Endothelial cell (in vitro differentiated cells): ENCODE measurements around the gene WDR1. TPM values are rescaled to one million over a fixed set of nuclear protein-coding genes. Genes with fewer than 3 reads are reported as not detected.

Source experiments
- DNase-seq: peaks from one replicate; pipeline ENCODE4 v3.0.0; 2021; ENCODE audit warnings: low spot score
- H3K27ac Mint-ChIP-seq: one replicate; pipeline ENCODE4 v1.8.0; 2021; ENCODE audit warnings: mixed read lengths, inconsistent platforms; ENCODE audit not compliant: unreplicated experiment
- H3K27me3 Mint-ChIP-seq: one replicate; pipeline ENCODE4 v1.8.0; 2021; ENCODE audit warnings: mild to moderate bottlenecking, moderate library complexity, mixed read lengths, inconsistent platforms; ENCODE audit not compliant: unreplicated experiment
- H3K36me3 Mint-ChIP-seq: one replicate; pipeline ENCODE4 v1.8.0; 2021; ENCODE audit warnings: mild to moderate bottlenecking, low read depth, mixed read lengths, inconsistent platforms; ENCODE audit not compliant: unreplicated experiment
- H3K4me1 Mint-ChIP-seq: one replicate; pipeline ENCODE4 v1.8.0; 2021; ENCODE audit warnings: mild to moderate bottlenecking, mixed read lengths, inconsistent platforms; ENCODE audit not compliant: unreplicated experiment
- H3K4me3 Mint-ChIP-seq: one replicate; pipeline ENCODE4 v1.8.0; 2021; ENCODE audit warnings: mild to moderate bottlenecking, mixed read lengths, inconsistent platforms; ENCODE audit not compliant: unreplicated experiment
- H3K9me3 Mint-ChIP-seq: one replicate; pipeline ENCODE4 v1.8.0; 2021; ENCODE audit warnings: mixed read lengths, inconsistent platforms; ENCODE audit not compliant: unreplicated experiment
- CTCF ChIP-seq: fragments of 200-600 bp; sonication (generic); IDR thresholded peaks from one replicate; pipeline ENCODE4 v1.5.0; 2021; ENCODE audit warnings: antibody characterized with exemption; ENCODE audit not compliant: unreplicated experiment
- total RNA-seq: library from RNA; stranded (reverse); fragmentation: NEBNext Ultra II Directional; extraction: Animal tissue kit (Norgen Biotek cat#: 25700); gene quantifications from one replicate; pipeline ENCODE4 v1.2.1, GENCODE V29; 2021; ENCODE audit not compliant: unreplicated experiment

WDR1 gene
- total RNA-seq, 1 donor from 2014 or later, result 501 TPM

- H3K27me3 Mint-ChIP-seq, result peaks cover 11% of the 10 kb centered on the region
- no peak overlapping the region for H3K27ac Mint-ChIP-seq
These were observed 33.2 kb downstream of the WDR1 start for GRCh38 chr4:10083331-10083771.

GRCh38 chr4:10082459-10083272 lies 33.9 kb downstream of the WDR1 start:
- no peaks in the 10 kb centered on the region for H3K4me1 Mint-ChIP-seq
- DNase-seq, result no peak
- peaks cover 15% of the 10 kb centered on the region for H3K27me3 Mint-ChIP-seq
- no peaks in the 10 kb centered on the region for H3K9me3 Mint-ChIP-seq
- no peak for TF ChIP-seq CTCF
- no peak overlapping the region for H3K4me3 Mint-ChIP-seq
- H3K36me3 Mint-ChIP-seq, result peaks cover 60% of the 10 kb centered on the region
- H3K27ac Mint-ChIP-seq, result no peak overlapping the region

More at GRCh38 chr4:10083331-10083771, 33.2 kb downstream of the WDR1 start:
- no peaks in the 10 kb centered on the region for H3K9me3 Mint-ChIP-seq
- TF ChIP-seq CTCF, result no peak
- H3K4me1 Mint-ChIP-seq, result no peaks in the 10 kb centered on the region
- H3K36me3 Mint-ChIP-seq, result peaks cover 60% of the 10 kb centered on the region
- no peak overlapping the region for H3K4me3 Mint-ChIP-seq
- DNase-seq, result no peak

- Mint-ChIP-seq H3K4me1 (no peaks in the 10 kb centered on the region), H3K27me3 (peaks cover 19% of the 10 kb centered on the region), H3K36me3 (peaks cover 59% of the 10 kb centered on the region), H3K4me3 (no peak overlapping the region), H3K9me3 (no peaks in the 10 kb centered on the region), H3K27ac (no peak overlapping the region)
- no peak for DNase-seq
- no peak for TF ChIP-seq CTCF
These were observed 34.6 kb downstream of the WDR1 start for GRCh38 chr4:10082047-10082446.

DNA sequence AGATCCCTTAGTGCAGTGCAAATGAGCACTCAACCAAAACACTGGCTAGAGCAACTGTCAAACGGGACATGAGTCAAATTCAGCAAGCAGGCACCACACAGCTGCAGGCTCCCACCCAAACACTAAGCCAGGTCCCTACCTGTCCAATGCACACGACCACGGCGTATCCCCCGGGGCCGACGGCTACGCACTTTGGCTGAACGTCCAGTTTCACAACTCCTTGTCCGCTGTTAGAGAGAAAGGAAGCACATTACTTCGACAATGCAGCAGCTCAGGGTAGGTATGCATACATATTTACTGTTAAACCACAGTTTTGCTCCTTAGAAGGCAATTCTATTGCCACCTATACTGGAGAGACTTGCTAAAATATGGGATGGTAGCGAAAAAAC lies 35.4 kb downstream of the WDR1 start:
- Mint-ChIP-seq H3K27me3 (peaks cover 22% of the 10 kb centered on the region), H3K4me3 (peak overlapping the region; percentile 9), H3K4me1 (no peaks in the 10 kb centered on the region), H3K9me3 (no peaks in the 10 kb centered on the region), H3K36me3 (peaks cover 63% of the 10 kb centered on the region), H3K27ac (peak overlapping the region; percentile 13)
- no peak for TF ChIP-seq CTCF
- no peak for DNase-seq

DNA sequence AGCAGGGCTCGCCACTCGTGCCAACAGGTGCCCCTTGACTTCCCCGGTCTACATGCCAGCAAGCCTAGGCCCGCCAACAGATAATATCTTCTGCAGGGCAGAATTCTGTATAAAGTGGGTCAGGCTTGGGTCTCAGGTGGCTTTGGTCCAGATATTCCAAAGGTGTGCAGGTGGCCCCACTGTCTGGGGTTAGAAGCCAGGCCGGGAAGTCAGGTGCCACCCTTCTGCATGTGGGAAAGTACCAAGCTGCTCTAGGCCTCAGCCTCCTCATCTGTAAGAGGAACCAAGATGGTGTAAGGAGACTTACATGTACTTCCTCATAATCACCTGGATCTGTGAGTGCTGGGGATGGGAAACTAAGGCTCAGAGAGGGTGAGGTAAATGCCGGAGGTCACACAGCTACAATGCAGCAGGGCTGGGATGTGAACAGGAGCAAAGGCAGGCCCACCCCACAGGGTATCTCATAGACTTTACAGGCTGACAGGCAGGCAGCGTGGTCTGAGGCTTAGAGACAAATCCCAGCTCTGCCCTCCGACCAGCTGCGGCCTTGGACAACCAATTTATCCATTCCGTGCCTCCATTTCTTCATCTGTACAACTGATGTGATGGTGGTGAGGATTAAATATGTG lies 35.9 kb downstream of the WDR1 start:
- H3K4me3 Mint-ChIP-seq, result no peak overlapping the region
- no peak for TF ChIP-seq CTCF
- no peaks in the 10 kb centered on the region for H3K9me3 Mint-ChIP-seq
- H3K27me3 Mint-ChIP-seq, result peaks cover 22% of the 10 kb centered on the region
- peaks cover 61% of the 10 kb centered on the region for H3K36me3 Mint-ChIP-seq
- H3K27ac Mint-ChIP-seq, result no peak overlapping the region
- no peak for DNase-seq
- no peaks in the 10 kb centered on the region for H3K4me1 Mint-ChIP-seq
